Stimulated activated naive CD8-positive, alpha-beta T cell treated with anti-CD3 and anti-CD28 coated beads, Interleukin-15, amount 100 ng/mL, for 72 hours (primary cell): ENCODE data around the gene BICC1.

ENCODE experiments used
- ATAC-seq: fragments of 150-1000 bp; cut with Tn5 transposase; 2 replicates; pipeline ENCODE4 v1.10.0; 2021; ENCODE audit warnings: mild to moderate bottlenecking, moderate library complexity
- DNase-seq, 2 donors: peaks; one replicate each; pipeline ENCODE4 v3.0.0; 2021 to 2022
- H3K27ac Mint-ChIP-seq, 2 donors: one replicate each; pipeline ENCODE4 v1.8.0; 2022; ENCODE audit warnings: mild to moderate bottlenecking in 2 of 2, mixed read lengths in 2 of 2, moderate library complexity in 2 of 2
- H3K27me3 Mint-ChIP-seq: one replicate; pipeline ENCODE4 v1.8.0; 2022; ENCODE audit warnings: mixed read lengths
- H3K4me1 Mint-ChIP-seq: one replicate; pipeline ENCODE4 v1.8.0; 2022; ENCODE audit warnings: mild to moderate bottlenecking, mixed read lengths
- H3K4me3 Mint-ChIP-seq, 2 donors: one replicate each; pipeline ENCODE4 v1.8.0; 2022; ENCODE audit warnings: mild to moderate bottlenecking in 2 of 2, mixed read lengths in 2 of 2, moderate library complexity in 1 of 2
- H3K9me3 Mint-ChIP-seq, 2 donors: one replicate each; pipeline ENCODE4 v1.8.0; 2022; ENCODE audit warnings: mixed read lengths in 2 of 2

Gene BICC1

DNA sequence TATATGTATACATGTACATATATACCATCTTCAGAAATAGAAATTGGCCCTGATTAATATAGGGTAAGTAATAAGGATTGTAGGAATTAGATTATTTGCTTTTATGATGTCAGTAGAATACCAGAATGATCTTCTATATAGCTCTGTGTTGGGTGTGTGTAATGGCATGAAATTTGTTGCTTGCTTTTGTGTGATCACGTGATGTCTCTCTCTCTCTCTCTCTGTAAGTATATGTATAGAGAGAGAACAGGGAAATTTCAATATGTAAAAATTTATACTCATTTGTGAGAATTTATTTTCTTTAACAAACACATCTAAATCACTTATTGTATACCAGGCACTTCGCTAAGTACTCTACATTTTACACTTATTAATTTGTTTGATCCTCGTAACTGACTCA lies 272.7 kb downstream of the BICC1 start:
- ATAC-seq (no peak), DNase-seq (no peak)
- no peaks in the 10 kb centered on the region for H3K4me1 Mint-ChIP-seq
- H3K27ac Mint-ChIP-seq = no peak overlapping the region
- H3K27me3 Mint-ChIP-seq = no peaks in the 10 kb centered on the region
- H3K9me3 Mint-ChIP-seq = no peaks in the 10 kb centered on the region
- no peak overlapping the region for H3K4me3 Mint-ChIP-seq

- Mint-ChIP-seq H3K9me3 (no peaks in the 10 kb centered on the region), H3K4me3 (no peak overlapping the region), H3K4me1 (no peaks in the 10 kb centered on the region), H3K27ac (no peak overlapping the region), H3K27me3 (no peaks in the 10 kb centered on the region)
- DNase-seq (no peak), ATAC-seq (no peak)
These were observed 278.5 kb downstream of the BICC1 start for GRCh38 chr10:58791137-58791536.

DNA sequence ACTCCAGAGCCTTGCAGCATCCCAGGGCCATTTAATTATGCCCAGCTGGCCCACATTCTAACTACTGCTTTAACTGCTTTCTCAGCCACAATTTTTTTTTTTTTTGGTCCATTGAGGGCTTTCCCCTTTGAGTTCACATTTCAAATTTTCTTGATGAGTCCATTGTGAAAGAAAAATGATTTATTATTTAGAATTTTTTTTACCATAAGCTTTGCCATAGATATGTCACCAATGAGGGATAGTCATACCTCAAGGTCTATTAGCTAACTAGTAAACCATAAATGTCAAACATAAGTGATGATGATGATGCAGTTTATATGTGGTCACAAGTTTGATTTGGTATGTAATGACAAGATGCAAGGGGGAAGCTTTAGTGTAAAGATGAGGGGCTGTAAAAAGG lies 282.9 kb downstream of the BICC1 start:
- no peak overlapping the region for H3K4me3 Mint-ChIP-seq

DNA sequence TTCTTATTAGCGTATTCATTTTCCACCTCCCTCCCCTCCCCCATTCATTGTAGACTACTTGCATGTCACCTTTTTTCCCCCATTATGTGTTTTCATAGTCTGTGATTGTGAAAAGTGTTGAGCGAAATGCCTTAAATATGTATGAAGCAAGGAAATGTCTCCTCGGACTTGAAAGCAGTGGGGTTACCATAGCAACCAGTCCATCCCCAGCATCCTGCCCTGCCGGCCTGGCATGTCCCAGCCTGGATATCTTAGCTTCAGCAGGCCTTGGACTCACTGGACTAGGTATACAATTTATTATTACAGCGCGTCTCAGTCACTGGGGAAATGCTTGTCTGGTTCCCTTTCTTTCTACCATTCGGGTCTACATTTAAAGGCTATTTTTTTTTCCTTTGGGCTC lies 283.6 kb downstream of the BICC1 start:
- ATAC-seq (no peak), DNase-seq (no peak)
- Mint-ChIP-seq H3K9me3 (no peaks in the 10 kb centered on the region), H3K4me3 (no peak overlapping the region), H3K27ac (no peak overlapping the region), H3K27me3 (no peaks in the 10 kb centered on the region), H3K4me1 (no peaks in the 10 kb centered on the region)

More for the DNA sequence above, 282.9 kb downstream of the BICC1 start:
- H3K9me3 Mint-ChIP-seq = no peaks in the 10 kb centered on the region
- DNase-seq (no peak), ATAC-seq (no peak)
- no peaks in the 10 kb centered on the region for H3K27me3 Mint-ChIP-seq
- H3K27ac Mint-ChIP-seq = no peak overlapping the region
- H3K4me1 Mint-ChIP-seq = no peaks in the 10 kb centered on the region

- Mint-ChIP-seq H3K27me3 (peaks cover 5% of the 10 kb centered on the region), H3K27ac (no peak overlapping the region), H3K4me3 (no peak overlapping the region), H3K9me3 (no peaks in the 10 kb centered on the region), H3K4me1 (no peaks in the 10 kb centered on the region)
- ATAC-seq (no peak), DNase-seq (no peak)
These were observed 284.2 kb downstream of the BICC1 start for GRCh38 chr10:58796824-58797223.

- H3K27me3 Mint-ChIP-seq = peaks cover 9% of the 10 kb centered on the region
- no peaks in the 10 kb centered on the region for H3K9me3 Mint-ChIP-seq
- DNase-seq (no peak), ATAC-seq (no peak)
- H3K27ac Mint-ChIP-seq = no peak overlapping the region
- H3K4me3 Mint-ChIP-seq = no peak overlapping the region
- H3K4me1 Mint-ChIP-seq = no peaks in the 10 kb centered on the region
These were observed 284.7 kb downstream of the BICC1 start for GRCh38 chr10:58797356-58797755.

GRCh38 chr10:58802047-58802446 lies 289.4 kb downstream of the BICC1 start:
- ATAC-seq = no peak
- Mint-ChIP-seq H3K9me3 (no peaks in the 10 kb centered on the region), H3K4me1 (no peaks in the 10 kb centered on the region), H3K4me3 (no peak overlapping the region), H3K27ac (no peak overlapping the region), H3K27me3 (peaks cover 9% of the 10 kb centered on the region)
- no peak for DNase-seq

- H3K27me3 Mint-ChIP-seq = peaks cover 9% of the 10 kb centered on the region
- H3K4me3 Mint-ChIP-seq = no peak overlapping the region
- DNase-seq (no peak), ATAC-seq (no peak)
- H3K27ac Mint-ChIP-seq = no peak overlapping the region
- H3K9me3 Mint-ChIP-seq = no peaks in the 10 kb centered on the region
- no peaks in the 10 kb centered on the region for H3K4me1 Mint-ChIP-seq
These were observed 293.7 kb downstream of the BICC1 start for GRCh38 chr10:58806323-58806722.

GRCh38 chr10:58806970-58807628 lies 294.4 kb downstream of the BICC1 start:
- Mint-ChIP-seq H3K27me3 (peaks cover 2% of the 10 kb centered on the region), H3K27ac (no peak overlapping the region), H3K9me3 (no peaks in the 10 kb centered on the region), H3K4me1 (no peaks in the 10 kb centered on the region), H3K4me3 (no peak overlapping the region)
- DNase-seq = no peak
- no peak for ATAC-seq

DNA sequence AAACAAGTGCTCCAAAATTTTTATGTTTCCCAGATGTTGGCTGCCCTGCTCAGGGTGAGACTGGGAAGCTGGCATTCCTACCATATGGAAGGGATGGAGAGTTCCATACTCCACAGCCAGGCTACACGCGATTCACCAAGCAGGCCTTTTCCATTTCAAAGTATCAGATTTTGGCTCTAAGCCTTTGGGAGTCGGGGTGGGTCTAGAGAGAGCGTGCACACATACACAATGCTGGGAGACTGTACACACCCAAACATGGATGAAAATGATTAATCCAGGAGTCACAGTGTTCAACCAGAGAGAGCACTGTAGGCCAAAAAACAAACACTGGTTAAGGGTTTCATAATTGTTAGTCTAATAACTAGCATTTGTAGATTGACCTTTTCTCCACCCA lies 295.0 kb downstream of the BICC1 start:
- Mint-ChIP-seq H3K27me3 (no peaks in the 10 kb centered on the region), H3K9me3 (no peaks in the 10 kb centered on the region), H3K27ac (no peak overlapping the region), H3K4me3 (no peak overlapping the region), H3K4me1 (no peaks in the 10 kb centered on the region)
- ATAC-seq (no peak), DNase-seq (no peak)

DNA sequence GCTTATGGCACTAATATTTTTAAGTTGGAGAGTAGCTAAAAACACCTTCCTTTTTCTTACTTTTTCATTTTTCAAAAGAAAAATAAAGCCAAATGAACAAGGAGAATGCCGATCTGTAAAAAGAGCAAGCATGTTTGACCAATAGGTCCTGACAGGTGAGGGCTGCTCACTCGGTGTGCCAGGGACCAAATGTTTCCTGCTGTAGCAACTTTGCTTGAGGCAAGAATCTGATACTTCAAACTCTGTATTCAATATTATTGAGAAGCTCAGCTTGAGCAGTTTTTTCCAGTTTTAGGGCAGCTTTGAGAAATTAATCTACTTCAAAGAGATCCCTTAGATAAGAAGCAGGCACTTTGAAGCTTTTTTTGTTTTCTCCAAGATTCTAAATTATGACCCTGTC lies 298.1 kb downstream of the BICC1 start:
- Mint-ChIP-seq H3K4me3 (no peak overlapping the region), H3K27ac (no peak overlapping the region)
- no peak for DNase-seq

GRCh38 chr10:58813573-58813972 lies 300.9 kb downstream of the BICC1 start:
- no peaks in the 10 kb centered on the region for H3K27me3 Mint-ChIP-seq
- H3K27ac Mint-ChIP-seq = no peak overlapping the region
- H3K4me3 Mint-ChIP-seq = no peak overlapping the region
- H3K9me3 Mint-ChIP-seq = no peaks in the 10 kb centered on the region
- ATAC-seq = no peak
- no peaks in the 10 kb centered on the region for H3K4me1 Mint-ChIP-seq
- no peak for DNase-seq

More for the DNA sequence above, 298.1 kb downstream of the BICC1 start:
- Mint-ChIP-seq H3K4me1 (no peaks in the 10 kb centered on the region), H3K27me3 (no peaks in the 10 kb centered on the region), H3K9me3 (no peaks in the 10 kb centered on the region)
- no peak for ATAC-seq

DNA sequence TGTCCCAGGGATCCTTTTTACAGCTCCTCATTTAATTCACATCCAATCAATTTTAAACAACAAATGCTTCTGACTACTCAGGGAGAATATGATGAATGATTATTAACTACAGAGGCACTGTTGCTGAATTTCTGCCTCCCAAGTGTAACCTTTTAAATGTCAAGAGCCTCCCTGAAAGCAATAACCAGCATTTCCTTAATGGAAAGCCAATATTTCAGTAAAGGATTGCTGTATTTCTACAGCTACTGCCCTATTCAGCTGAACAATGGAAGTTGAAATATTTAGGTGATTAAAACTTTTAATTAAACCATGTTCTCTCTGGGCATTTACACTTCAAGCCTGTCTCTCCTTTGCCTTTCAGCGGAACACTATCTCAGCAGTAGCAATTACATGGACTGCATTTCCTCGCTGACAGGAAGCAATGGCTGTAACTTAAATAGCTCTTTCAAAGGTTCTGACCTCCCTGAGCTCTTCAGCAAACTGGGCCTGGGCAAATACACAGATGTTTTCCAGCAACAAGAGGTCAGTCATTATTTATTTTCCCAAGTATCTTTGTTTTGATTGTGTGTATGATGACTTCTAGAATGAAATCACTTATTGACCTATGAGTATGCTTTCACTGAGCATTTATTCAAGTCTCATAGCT lies 304.7 kb downstream of the BICC1 start:
- Mint-ChIP-seq H3K9me3 (no peaks in the 10 kb centered on the region), H3K4me1 (no peaks in the 10 kb centered on the region), H3K27me3 (no peaks in the 10 kb centered on the region), H3K27ac (no peak overlapping the region), H3K4me3 (no peak overlapping the region)
- ATAC-seq = no peak
- no peak for DNase-seq

DNA sequence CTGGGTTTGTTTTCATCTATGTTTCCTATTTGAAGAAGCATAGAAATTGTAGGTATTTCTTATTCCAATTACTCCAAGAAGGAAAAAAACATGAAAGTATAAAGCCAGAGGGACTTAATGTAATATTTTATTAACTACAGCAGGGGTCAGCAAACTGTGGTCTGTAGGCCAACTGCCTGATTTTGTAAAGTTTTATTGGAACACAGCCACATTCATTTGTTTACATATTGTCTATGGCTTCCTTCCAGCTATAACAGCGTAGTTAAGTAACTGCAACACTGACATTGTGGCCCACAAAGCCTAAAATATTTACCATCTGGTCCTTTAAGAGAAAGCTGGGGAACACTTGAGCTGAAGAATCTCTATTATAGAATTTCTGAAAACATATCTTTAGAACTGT lies 306.2 kb downstream of the BICC1 start:
- DNase-seq (no peak), ATAC-seq (no peak)
- Mint-ChIP-seq H3K4me3 (no peak overlapping the region), H3K27me3 (no peaks in the 10 kb centered on the region), H3K27ac (no peak overlapping the region), H3K4me1 (no peaks in the 10 kb centered on the region), H3K9me3 (no peaks in the 10 kb centered on the region)

GRCh38 chr10:58820386-58820785 lies 307.7 kb downstream of the BICC1 start:
- no peaks in the 10 kb centered on the region for H3K4me1 Mint-ChIP-seq
- H3K27ac Mint-ChIP-seq = no peak overlapping the region
- H3K27me3 Mint-ChIP-seq = no peaks in the 10 kb centered on the region
- no peak for DNase-seq
- H3K4me3 Mint-ChIP-seq = no peak overlapping the region
- H3K9me3 Mint-ChIP-seq = no peaks in the 10 kb centered on the region
- ATAC-seq = peak; percentile 68

DNA sequence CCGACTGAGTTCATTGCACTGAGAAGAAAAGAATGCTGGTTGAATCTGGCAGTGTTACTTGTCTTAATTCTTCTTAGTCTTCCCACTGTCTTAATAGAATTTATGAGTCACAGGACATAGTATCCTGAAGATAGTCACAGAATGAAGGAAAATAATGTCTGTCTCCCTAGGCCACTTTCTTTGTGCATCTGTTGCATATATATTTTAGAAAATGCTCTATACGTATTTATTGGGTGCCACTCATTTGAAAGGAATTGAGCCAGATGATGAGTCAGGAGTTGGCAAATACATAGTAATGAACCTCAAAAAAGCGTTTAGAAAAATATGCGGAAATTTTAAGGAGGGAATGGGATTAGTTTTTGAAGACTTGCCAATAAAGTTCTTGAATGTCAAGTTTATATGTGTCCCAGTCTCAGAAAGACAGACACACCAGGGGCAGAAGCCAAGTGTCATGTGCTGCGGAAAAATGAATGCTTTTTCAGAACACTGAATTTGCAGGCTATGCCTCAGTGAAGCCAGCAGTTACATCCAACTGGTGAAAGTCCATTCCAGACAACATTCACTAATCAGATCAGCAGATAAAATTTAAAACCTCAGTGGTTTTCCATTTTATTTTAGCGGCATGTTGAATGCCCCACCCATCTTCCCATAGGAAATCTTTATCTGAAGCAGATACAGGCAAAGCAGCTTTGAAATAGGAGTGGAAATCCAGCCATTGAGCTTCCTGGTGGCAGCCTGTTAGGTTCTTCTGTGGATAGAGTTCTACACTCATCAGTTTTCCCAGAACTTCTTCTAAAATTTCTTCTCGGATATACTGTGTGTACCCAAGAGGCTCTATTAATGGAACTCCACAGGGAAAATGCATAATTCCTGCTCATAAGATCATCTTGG lies 308.4 kb downstream of the BICC1 start:
- no peak for DNase-seq
- Mint-ChIP-seq H3K4me3 (no peak overlapping the region), H3K4me1 (no peaks in the 10 kb centered on the region), H3K9me3 (no peaks in the 10 kb centered on the region), H3K27ac (no peak overlapping the region), H3K27me3 (no peaks in the 10 kb centered on the region)
- ATAC-seq = no peak
